Tibial nerve (tissue), 3 donors: Measurements from ENCODE around the gene HEXIM2.

Source experiments
- POLR2A ChIP-seq, 2 donors: fragments of 450-650 bp; IDR thresholded peaks; one replicate each; pipeline ENCODE4 v1.6.1; 2017; ENCODE audit warnings: antibody characterized with exemption in 2 of 2, mild to moderate bottlenecking in 2 of 2, moderate library complexity in 2 of 2
- TF ChIP-seq, protein P1 (sequence below), 5 experiments: fragments of 200-600 bp in 3 of 5; fragments of 450-650 bp in 2 of 5; sonication (generic) in 3 of 5; IDR thresholded peaks; one replicate each; pipeline ENCODE4 v1.5.1; 2016 to 2019; ENCODE audit warnings: antibody characterized with exemption in 5 of 5, mild to moderate bottlenecking in 3 of 5, moderate library complexity in 2 of 5

GRCh38 chr17:45143094-45143670 lies 18.5 kb upstream of the HEXIM2 start:
- TF ChIP-seq, protein P1, sequence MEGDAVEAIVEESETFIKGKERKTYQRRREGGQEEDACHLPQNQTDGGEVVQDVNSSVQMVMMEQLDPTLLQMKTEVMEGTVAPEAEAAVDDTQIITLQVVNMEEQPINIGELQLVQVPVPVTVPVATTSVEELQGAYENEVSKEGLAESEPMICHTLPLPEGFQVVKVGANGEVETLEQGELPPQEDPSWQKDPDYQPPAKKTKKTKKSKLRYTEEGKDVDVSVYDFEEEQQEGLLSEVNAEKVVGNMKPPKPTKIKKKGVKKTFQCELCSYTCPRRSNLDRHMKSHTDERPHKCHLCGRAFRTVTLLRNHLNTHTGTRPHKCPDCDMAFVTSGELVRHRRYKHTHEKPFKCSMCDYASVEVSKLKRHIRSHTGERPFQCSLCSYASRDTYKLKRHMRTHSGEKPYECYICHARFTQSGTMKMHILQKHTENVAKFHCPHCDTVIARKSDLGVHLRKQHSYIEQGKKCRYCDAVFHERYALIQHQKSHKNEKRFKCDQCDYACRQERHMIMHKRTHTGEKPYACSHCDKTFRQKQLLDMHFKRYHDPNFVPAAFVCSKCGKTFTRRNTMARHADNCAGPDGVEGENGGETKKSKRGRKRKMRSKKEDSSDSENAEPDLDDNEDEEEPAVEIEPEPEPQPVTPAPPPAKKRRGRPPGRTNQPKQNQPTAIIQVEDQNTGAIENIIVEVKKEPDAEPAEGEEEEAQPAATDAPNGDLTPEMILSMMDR (IDR thresholded peaks at IDR 0.05): no peak
- TF ChIP-seq POLR2A (IDR thresholded peaks at IDR 0.05): no peak
